GM18517 (cell line): Measurements from ENCODE around the gene TAGLN2.
A peak's percentile ranks its signal among the peaks of the same experiment; 100 is the strongest.

Source experiments
- ATAC-seq: cut with Tn5 transposase; IDR thresholded peaks from one replicate; pipeline ENCODE4 v1.9.1; 2021; ENCODE audit warnings: mild to moderate bottlenecking, moderate library complexity; ENCODE audit not compliant: unreplicated experiment

TAGLN2 gene

GRCh38 chr1:159949981-159950381 is 24.7 kb upstream of the TAGLN2 start:
- ATAC-seq, result no peak

- ATAC-seq, result no peak
Observed at GRCh38 chr1:159949123-159949522, 23.8 kb upstream of the TAGLN2 start.

GRCh38 chr1:159947942-159948341 is 22.6 kb upstream of the TAGLN2 start:
- no peak for ATAC-seq

GRCh38 chr1:159946242-159947187 is 21.2 kb upstream of the TAGLN2 start:
- ATAC-seq, result no peak

GRCh38 chr1:159945483-159946241 is 20.4 kb upstream of the TAGLN2 start, which contains the start of gene IGSF9:
IGSF9 (minus strand) TSS chr1:159945613; CDS start chr1:159943454, 2,159 bp downstream.
- ATAC-seq, result peak; percentile 57

- ATAC-seq, result no peak
Observed at GRCh38 chr1:159944623-159945455, 19.5 kb upstream of the TAGLN2 start.

- no peak for ATAC-seq
Observed at GRCh38 chr1:159943908-159944622, 18.8 kb upstream of the TAGLN2 start.

- no peak for ATAC-seq
Observed at GRCh38 chr1:159943278-159943640, 18.0 kb upstream of the TAGLN2 start.

GRCh38 chr1:159942632-159943277 is 17.4 kb upstream of the TAGLN2 start:
- ATAC-seq, result no peak

- ATAC-seq, result no peak
Observed at GRCh38 chr1:159941591-159942560, 16.6 kb upstream of the TAGLN2 start.

GRCh38 chr1:159941141-159941540 is 15.8 kb upstream of the TAGLN2 start:
- no peak for ATAC-seq

GRCh38 chr1:159940006-159940620 is 14.8 kb upstream of the TAGLN2 start:
- ATAC-seq, result no peak

GRCh38 chr1:159939678-159940002 is 14.3 kb upstream of the TAGLN2 start:
- no peak for ATAC-seq

- no peak for ATAC-seq
Observed at GRCh38 chr1:159938905-159939677, 13.8 kb upstream of the TAGLN2 start.

- ATAC-seq, result no peak
Observed at GRCh38 chr1:159938211-159938852, 13.0 kb upstream of the TAGLN2 start.

GRCh38 chr1:159937054-159937750 is 11.9 kb upstream of the TAGLN2 start:
- no peak for ATAC-seq
